Measurements from ENCODE around the gene ADAM10.

ADAM10 gene

GRCh38 chr15:58755956-58756355 is 6.4 kb upstream of the ADAM10 start:
- no peak for DNase-seq

GRCh38 chr15:58755350-58755749 is 5.8 kb upstream of the ADAM10 start:
- no peak for DNase-seq

- no peak for DNase-seq
Measured at GRCh38 chr15:58752716-58753115, 3.2 kb upstream of the ADAM10 start.

- peak; percentile 51 for DNase-seq
Measured at GRCh38 chr15:58748852-58749531, 515 bp downstream of the ADAM10 start.

- DNase-seq: peak; percentile 71
Measured at GRCh38 chr15:58748040-58748851, 1.3 kb downstream of the ADAM10 start.

GRCh38 chr15:58746174-58746573 is 3.3 kb downstream of the ADAM10 start:
- no peak for DNase-seq

GRCh38 chr15:58742819-58743502 is 6.5 kb downstream of the ADAM10 start:
- DNase-seq: no peak

- DNase-seq: no peak
Measured at GRCh38 chr15:58742022-58742813, 7.3 kb downstream of the ADAM10 start.

- no peak for DNase-seq
Measured at GRCh38 chr15:58741032-58741431, 8.5 kb downstream of the ADAM10 start.

- no peak for DNase-seq
Measured at GRCh38 chr15:58740436-58740835, 9.1 kb downstream of the ADAM10 start.

- peak; percentile 11 for DNase-seq
Measured at GRCh38 chr15:58738046-58738707, 11.3 kb downstream of the ADAM10 start.

GRCh38 chr15:58737298-58737697 is 12.2 kb downstream of the ADAM10 start:
- DNase-seq: no peak

GRCh38 chr15:58736018-58736643 is 13.4 kb downstream of the ADAM10 start:
- DNase-seq: no peak

- DNase-seq: no peak
Measured at GRCh38 chr15:58734859-58735258, 14.6 kb downstream of the ADAM10 start.

- no peak for DNase-seq
Measured at GRCh38 chr15:58732625-58733363, 16.7 kb downstream of the ADAM10 start.

- DNase-seq: no peak
Measured at GRCh38 chr15:58731756-58732535, 17.6 kb downstream of the ADAM10 start.

- no peak for DNase-seq
Measured at GRCh38 chr15:58726867-58727266, 22.6 kb downstream of the ADAM10 start.

GRCh38 chr15:58724466-58724865 is 25.0 kb downstream of the ADAM10 start:
- no peak for DNase-seq

GRCh38 chr15:58717357-58717756 is 32.1 kb downstream of the ADAM10 start:
- DNase-seq: no peak

- DNase-seq: no peak
Measured at GRCh38 chr15:58716027-58716426, 33.5 kb downstream of the ADAM10 start.

Measured in activated CD4-positive, alpha-beta T cell treated with anti-CD3 and anti-CD28 coated beads, Interleukin-2, Interleukin-6, amounts not matched to agents 100 ng/mL and 50 ng/mL, durations not matched to agents 16 hours and 8 hours (primary cell).